Stimulated activated CD4-positive, alpha-beta T cell treated with anti-CD3 and anti-CD28 coated beads, Interleukin-15, amount 100 ng/mL, for 24 hours (primary cell): ENCODE measurements around the gene TOP3A.

ENCODE experiments used
- DNase-seq: peaks from one replicate; pipeline ENCODE4 v3.0.0-alpha.2; 2020

TOP3A gene

DNA sequence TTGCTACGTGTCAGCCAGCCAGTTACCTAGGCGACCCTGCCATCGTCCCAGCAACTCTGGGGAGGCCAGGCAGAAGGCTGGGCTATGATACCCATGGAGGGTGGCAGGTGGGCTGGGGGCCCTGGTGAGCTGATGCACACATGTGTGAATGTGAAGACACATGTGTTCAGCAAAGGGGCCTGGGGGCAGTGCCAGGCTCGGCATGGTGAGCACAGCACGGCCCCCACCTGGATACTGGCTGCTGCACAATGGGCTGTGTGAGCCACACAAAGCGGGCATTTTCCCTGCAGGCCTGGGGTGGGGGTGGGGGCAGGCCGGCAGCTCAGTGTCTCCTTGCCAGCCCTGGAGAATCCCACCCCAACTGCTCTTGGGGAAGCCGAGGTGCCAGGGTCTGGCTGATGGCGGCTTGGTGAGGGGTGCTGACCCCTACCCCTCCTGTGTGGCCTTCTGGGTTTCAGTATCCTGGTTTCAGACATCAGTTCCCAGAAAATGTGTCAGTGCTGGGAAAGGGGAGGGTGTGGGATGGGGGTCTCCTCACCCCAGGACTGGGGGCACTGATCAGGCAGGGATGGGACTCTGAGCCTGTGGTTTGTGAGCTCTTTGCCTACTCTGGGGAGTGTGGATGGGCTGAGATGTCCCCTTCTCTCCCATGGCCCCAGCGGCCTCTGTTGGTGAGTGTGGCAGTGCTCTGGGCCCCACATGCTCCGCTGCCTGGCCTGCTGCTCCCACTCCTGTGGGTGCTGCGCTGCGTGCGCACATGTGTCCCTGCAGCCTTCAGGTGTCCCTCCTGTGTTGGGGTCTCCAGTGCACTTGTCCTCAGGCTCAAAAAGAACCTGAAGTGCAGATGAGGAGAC lies 84.3 kb downstream of the TOP3A start:
- no peak for DNase-seq

GRCh38 chr17:18229771-18230170 lies 85.0 kb downstream of the TOP3A start:
- DNase-seq, result no peak

GRCh38 chr17:18229254-18229653 lies 85.5 kb downstream of the TOP3A start:
- DNase-seq, result no peak

DNA sequence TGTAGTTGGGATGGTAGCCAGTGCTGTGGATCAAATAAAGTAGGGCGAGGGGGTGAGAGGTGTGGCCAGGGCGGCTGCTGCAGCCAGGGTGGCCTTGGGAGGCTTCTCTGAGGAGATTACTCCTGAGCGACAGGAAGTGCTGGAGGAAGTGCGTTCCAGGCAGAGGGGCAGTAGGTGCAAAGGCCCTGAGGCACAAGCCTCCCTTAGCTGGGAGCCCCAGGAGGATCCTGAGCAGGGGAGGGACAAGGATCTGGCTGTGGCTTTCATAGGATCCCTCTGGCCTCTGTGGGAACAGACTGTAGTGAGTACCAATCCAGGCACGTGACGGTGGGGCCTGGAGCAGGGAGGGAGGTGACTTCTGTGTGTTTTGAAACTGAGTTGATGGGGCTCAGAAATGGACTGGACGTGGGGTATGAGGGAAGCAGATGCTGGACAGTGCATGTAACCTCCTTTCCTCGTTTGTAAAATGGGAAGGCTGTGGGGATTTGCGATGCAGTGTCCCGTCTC lies 86.6 kb downstream of the TOP3A start:
- no peak for DNase-seq

- no peak for DNase-seq
These were observed 87.2 kb downstream of the TOP3A start for GRCh38 chr17:18227635-18228034.

- peak; percentile 22 for DNase-seq
These were observed 88.4 kb downstream of the TOP3A start for GRCh38 chr17:18226284-18226945.

DNA sequence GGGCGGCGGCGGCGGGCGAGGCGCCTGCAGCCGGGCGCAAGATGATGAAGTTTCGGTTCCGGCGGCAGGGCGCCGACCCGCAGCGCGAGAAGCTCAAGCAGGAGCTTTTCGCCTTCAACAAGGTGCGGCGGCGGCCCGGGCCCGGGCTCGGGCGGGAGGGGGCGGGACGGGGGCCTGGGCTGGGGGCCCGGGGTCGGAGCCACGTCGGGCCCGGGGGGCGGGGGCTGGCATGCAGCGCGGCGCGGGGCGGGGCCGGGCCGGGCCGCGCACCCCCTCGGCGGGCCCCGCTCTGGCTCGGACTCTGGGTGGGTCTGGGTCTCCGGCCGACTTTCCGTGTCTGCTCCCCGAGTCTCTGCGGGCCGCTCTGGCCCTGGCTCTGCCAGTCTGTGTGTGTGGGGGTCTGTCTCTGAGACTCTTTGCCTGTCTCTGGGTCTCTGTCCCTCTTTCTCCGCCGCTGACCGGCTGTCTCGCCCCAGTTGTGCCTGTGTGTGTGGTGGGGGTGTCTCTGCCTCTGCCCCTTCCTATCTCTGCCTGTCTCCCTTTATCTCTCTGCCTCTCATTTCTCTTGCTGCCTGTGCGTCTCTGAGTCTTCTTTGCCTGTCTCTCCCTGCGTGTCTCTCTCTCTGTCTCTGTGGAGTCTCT lies 89.0 kb downstream of the TOP3A start:
- no peak for DNase-seq

- DNase-seq, result peak; percentile 98
These were observed 89.6 kb downstream of the TOP3A start, which contains the start of gene LLGL1 for GRCh38 chr17:18225121-18225641. LLGL1 (plus strand) TSS chr17:18225635; CDS start chr17:18225683, 48 bp downstream.

DNA sequence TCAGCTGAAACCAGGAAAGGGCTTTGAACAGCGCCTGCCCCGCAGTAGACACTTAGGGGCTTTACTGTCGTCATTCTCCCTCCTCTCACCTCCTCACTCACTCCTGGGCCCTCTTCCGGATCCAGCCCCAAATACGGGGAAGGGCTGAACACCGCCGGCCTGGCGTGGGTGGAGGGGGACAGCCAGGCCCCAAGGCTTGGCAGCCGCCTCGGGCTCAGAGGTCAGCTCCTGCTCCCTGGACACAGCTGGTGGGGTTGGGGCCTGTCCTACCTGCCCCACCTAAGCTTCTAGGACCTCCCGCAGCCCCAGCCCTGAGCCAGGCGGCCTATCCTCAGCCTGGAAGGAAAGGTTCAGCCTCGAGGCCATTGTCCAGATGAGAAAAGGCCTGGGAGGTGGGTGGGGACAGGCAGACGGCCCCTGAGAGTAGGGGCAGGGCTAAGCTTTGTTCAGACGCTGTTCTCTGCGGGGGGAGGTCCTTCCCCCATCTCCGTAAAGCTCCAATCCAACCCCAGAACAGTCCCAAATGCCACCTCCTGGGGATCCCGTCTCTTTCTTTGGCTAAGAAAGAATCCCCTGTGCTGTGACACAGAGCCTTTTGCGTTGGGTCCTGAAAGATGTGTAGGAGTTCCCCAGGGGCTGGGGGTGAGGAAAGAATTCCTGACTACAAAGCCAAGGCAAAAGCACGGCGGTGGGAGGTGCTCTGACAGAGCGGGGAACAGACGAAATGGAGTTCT lies 90.2 kb downstream of the TOP3A start:
- DNase-seq, result no peak

DNA sequence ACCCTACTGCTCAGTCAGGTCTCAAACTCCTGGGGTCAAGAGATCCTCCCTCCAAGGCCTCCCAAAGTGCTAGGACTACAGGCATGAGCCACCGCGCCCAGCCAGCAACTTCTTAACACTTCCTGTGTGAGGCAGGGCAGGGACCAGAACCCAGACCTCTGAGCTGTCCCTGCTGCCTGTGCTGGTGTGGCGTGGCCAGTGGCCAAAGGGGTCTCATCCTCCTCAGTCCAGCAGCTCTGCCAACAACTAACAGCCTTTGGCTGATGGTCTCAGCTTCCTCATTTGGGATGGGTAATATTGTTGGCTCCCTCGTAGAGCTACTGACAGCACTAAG lies 90.8 kb downstream of the TOP3A start:
- DNase-seq, result no peak
